HG02840 (cell line): ENCODE results near the gene JARID2.
A peak's percentile ranks its signal among the peaks of the same experiment; 100 is the strongest.
"Not testable (repeated sequence)": the region's sequence is repeated elsewhere in the genome, so short reads cannot be mapped to it uniquely, and the experiment has no call there.

Experiments
- ATAC-seq: cut with Tn5 transposase; IDR thresholded peaks from one replicate; pipeline ENCODE4 v1.9.1; 2021; ENCODE audit warnings: mild to moderate bottlenecking, moderate library complexity, moderate number of reproducible peaks; ENCODE audit not compliant: unreplicated experiment, low FRiP score

JARID2 gene

DNA sequence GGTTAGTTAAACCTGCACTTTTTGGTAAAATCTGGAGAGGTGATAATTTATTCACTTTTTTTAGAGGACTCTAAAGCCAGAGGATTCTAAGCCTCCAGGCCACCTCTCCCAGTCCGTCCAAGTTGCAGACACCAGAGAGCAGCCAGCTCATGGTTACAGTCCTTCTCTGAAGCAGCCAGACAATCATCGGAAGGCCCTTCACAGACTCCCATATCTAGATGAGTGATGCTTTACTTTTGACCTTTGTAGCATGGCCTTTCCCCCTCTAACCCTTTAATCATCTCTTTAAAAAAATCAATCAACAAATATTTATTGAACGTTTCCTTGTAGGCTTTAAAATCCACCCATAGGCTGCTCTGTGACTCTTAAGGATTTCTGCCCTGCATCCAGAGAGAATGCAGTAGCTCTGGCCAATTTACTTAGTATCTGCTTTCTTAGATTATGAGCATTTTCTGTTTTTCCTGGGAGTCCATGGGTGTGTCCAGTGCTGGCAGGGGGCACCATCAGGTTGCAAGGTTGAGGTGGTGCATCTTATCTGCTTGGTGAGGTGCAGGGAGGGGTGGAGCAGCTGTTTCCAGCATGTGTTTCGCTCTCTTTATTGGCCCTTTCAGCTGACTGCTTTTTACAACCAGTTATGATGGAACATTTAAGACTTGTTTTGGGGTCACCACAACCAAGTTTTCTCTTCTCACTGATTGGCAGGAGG is 58.6 kb downstream of the JARID2 start:
- ATAC-seq, result no peak

- ATAC-seq, result peak; percentile 55
Observed at GRCh38 chr6:15305496-15305895, 59.6 kb downstream of the JARID2 start.

GRCh38 chr6:15305909-15306308 is 60.0 kb downstream of the JARID2 start:
- no peak for ATAC-seq

GRCh38 chr6:15308435-15309213 is 62.8 kb downstream of the JARID2 start:
- ATAC-seq, result no peak

GRCh38 chr6:15309611-15310283 is 63.9 kb downstream of the JARID2 start:
- ATAC-seq, result no peak

DNA sequence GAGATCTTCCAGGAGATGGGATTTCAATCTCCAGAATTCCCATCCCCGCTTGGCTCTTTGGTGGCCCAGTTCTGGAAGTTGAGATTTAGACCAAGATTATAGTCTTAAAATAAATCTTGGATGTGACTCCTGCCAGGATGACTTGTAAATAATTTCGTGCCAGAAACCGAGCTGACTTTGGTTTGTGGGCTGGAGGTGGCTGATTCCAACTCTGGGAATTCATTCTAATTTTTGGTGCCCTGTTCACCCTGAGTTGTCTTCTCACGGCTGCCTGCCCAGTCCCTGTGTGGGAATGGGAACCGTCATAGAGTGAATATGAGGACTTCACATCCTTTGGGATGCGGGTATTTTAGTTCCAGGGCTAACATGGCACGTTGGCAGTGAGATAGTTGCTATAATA is 64.8 kb downstream of the JARID2 start:
- ATAC-seq, result no peak

GRCh38 chr6:15312500-15312899 is 66.6 kb downstream of the JARID2 start:
- ATAC-seq, result no peak

DNA sequence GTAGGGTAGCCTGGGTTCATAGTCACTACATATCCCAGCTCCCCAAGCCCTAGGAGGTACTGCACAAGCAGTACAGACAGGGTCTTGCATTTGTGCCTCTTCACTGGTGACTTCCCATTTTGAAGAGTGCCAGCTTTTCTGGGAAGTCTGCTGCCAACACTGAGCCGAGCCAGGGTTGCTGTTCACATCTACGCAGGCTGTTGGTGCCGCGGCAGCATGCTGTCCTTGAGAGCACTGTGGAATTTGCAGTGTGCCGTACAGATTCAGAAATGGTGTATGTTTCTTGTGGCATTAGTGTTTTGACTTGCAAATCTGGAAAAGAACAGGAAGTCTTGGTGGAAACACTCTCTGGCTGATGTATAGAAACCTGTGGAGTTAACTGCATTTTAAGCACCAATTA is 67.5 kb downstream of the JARID2 start:
- ATAC-seq, result peak; percentile 52

DNA sequence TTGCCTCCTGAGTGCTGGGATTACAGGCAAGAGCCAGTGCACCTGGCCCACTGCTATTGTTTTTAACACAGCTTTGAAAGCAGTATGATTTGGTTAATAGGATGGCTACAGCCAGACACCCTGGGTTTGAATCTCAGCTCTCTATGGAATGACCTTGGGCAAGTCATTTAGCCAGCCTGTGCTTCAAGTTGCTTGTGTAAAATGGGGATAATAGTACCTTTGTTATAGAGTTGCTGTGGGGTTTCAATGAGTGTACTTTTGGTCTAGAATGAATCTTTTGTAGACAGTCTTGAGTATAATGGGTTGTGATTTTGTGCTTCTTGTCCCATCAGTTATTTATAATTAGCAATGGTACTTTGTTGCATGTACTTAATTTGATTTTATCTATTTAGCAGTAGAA is 70.9 kb downstream of the JARID2 start:
- ATAC-seq, result no peak

DNA sequence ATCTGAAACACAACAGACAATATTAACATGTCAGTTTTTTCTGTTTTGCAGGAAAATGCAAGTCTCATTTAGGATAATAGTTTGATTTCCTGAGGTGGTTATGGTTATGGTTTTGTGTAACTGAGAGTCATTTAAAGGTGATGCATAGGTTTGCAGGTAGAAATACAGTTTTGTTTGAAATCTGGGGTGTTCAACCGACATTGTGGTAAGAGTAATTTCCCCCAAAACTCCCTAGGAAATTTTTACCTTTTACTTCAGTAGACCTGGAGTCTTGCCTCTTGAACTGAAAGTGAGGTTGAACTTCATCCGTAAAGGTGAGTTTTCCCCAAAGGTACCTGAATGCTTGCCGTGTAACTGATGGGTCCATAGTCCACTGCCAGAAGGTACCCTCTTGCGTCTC is 71.4 kb downstream of the JARID2 start:
- ATAC-seq, result no peak

DNA sequence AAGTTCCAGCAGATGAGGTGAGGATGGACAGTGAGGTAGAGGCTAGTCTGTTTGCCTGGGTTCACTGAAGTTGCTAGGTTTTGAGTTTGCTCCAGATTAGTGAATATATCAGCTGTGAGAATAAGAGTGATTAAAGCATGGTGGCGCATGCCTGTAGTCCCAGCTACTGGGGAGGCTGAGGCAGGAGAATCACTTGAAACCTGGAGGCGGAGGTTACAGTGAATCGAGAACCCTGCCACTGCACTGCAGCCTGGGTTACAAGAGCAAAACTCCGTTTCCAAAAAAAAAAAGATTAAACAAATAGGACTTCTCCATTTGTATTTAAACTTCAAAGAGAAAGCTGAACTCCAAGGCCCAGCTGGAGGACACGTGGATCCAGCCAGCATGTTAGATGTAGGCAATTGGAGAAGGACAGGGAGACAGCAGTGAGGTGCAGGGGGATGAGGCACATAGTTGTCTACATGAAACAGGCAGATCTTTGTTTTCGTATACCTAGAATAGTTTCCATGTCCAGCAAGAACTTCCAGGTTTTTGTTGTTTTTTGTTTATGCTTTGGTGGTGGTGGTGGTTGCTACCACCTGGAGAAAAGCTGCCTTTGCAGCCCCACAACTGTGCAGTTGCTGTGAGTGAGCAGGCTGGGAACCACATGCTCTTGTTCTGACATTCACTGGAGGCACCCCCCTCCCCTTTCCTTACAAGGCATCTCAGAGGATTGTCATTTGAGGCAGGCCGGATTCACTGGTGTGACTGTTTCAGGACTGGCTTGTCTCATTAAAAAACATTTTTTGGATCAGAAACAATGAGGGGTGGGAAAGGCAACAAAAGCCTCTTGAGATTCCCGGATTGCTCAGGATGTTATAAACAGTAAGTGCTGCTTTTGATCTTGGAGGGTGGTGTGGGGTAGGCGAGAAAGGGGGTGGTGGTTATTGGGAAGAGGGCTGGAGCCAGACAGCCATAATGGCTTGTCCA is 72.3 kb downstream of the JARID2 start:
- no peak for ATAC-seq

GRCh38 chr6:15319677-15320076 is 73.8 kb downstream of the JARID2 start:
- ATAC-seq, result no peak

DNA sequence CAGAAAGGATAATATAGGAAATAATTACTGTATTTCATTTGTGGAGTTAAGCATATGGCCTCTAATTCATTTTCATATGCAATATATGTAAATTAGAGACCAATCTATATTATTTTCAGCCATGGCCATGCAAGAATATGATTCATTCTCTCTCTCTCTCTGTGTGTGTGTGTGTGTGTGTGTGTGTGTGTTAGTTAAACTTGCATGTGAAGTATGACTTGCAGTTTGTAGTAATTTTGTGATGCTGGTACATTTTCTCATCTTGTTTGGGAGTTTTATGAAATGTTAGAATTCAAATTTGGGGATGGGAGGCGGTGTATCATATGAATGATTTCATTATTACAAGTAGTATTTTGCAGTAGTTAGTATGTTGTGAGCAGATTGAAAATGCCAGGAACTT is 74.8 kb downstream of the JARID2 start:
- ATAC-seq, result no peak

DNA sequence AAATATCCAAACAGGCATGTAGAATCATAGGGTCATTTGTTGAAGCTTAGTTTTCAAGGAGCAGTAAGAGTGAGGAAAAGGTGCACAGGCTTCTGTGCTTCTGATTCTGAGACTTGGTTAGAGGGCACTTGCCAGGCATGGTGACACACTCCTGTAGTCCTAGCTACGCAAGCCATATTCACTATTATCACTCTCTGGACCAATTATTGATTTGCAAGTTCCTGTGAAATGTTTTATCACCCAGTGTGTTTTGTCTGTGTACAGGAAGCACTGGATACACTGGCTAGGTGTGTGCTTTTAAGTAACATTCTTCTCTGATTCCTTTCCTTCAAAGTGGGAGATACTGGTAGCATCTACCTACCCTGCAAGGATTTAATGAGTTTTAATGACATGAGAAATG is 76.3 kb downstream of the JARID2 start:
- ATAC-seq, result no peak

GRCh38 chr6:15322781-15323536 is 77.1 kb downstream of the JARID2 start:
- ATAC-seq, result no peak

DNA sequence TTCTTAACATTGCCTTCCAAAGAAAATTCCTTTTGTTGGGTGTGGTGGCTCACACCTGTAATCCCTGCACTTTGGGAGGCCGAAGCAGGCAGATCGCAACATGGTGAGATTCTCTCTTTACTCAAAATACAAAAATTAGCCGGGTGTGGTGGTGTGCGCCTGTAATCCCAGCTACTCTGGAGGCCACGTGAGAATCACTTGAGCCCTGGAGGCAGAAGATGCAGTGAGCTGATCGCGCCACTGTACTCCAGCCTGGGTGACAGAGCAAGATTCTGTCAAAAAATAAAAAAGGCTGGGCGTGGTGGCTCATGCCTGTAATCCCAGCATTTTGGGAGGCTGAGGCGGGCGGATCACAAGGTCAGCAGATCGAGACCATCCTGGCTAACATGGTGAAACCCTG is 77.7 kb downstream of the JARID2 start:
- not testable (repeated sequence) for ATAC-seq

DNA sequence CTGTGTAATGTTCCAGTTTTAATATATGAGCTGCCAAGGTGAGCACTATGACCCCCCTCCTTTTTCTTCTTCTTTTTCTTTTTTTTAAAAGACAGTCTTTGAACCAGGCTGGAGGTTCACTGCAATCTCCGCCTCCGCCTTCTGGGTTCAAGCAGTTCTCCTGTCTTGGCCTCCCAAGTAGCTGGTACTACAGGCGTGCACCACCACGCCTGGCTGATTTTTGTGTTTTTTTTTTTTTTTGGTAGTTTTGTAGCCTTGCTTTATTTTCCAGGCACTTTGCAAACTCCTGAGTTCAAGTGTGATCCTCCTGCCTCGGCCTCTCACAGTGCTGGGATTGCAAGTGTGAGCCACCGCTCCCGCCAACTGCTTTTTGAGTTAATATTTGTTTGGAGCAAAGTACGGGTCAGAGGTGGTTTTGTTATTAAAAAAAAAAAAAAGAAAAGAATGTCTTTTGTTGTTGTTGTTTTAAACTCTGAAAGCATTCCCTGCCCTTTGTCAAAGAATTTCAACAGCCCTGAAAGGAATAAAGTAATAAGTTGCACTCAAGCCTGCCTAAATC is 78.6 kb downstream of the JARID2 start:
- no peak for ATAC-seq

DNA sequence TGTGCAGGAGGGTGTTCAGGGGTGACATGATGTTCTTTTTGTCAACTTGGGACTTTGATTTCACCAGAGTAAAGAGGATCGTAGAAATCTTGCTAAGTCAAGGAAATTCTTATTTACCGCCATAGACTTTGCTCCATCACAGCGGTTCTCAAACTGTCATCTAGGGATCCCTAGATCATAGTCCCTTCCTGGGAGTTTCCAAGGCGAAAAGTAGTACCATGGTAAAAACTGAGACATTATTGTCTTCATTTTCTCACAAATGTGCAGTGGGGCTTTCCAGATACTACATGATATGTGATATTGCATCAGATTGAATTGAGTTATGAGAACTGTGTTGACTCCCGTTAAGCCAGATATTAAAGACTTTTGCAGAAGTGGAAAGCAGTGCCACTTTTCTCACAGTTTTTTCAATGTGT is 79.7 kb downstream of the JARID2 start:
- no peak for ATAC-seq

DNA sequence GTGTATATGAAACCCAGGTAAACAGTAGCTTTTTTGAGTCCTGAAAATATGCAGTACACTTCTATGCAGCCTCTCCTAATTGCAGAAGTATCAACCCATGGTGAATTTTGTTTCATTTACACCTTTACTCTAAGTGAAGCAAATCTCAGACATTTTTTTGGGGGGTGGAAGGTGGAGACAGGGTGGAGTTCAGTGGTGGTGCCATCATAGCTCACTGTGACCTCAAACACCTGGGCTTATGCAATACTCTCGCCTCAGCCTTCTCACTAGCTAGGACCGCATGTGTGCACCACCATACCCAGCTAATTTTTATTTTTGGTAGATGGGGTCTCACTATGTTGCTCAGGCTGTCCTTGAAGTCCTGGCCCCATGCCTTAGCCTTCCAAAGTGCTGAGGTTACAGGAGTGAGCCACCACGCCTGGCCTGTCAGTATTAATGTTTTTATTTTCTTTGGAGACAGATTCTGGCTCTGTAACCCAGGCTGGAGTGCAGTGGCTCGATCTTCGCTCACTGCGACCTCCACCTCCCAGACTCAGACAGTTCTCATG is 80.3 kb downstream of the JARID2 start:
- no peak for ATAC-seq
